ENCODE results near the gene RHOBTB3. TPM values are rescaled to one million over a fixed set of nuclear protein-coding genes. Genes with fewer than 3 reads are reported as not detected.

RHOBTB3 gene
- total and polyA plus RNA-seq, 10 of the 15 experiments (the other 5 are each of a cell fraction or from before 2014, with no cell fraction given) = 3.6 to 42.8 (median 8.4) TPM

DNA sequence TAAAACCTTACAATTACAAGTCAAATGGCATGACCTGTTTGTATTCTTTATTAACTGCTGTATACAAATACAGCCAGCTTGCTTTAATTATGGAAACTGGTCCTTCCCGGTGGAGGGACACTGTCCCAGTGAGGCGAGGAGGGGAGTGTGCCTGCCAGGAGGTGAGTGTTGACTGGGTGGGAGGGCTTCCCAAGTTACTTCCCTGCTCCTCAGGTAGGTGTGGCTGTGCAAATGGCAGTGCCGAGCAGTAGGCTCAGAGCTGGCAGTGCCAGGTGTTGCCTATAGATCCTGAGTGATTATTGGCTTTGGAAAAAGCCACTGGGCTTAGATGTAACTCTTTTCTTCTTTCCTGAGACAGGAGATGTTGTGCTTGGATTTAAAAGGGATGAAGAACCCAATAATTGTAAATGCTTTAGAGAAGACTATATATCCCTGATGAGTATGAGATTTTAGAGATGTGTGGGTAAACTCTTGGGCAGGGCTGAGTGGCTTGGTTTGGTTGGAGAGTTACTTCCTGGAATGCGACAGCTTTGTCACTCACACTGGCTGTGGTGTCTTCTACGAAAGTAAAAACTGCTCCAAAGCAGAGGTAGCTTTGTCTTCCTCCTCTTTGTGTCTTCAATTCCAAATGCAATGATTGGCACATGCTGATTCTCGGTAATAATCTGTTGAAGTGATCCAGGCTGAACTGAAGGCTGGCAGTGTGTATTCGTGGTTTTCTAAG lies 47.7 kb downstream of the RHOBTB3 start:
- CTCF ChIA-PET = interaction anchor here (0.9 to 18.7 kb wide), 6 partner anchors 10 to 134 kb away, joined by 4 to 653 read pairs (median 36); partner anchors contain the start of gene GLRX
- no peaks in the 10 kb centered on the region for H3K27me3 ChIP-seq (replicated peaks in 1 of 2; ENCODE audit: control insufficient read depth in 2 of 2, insufficient read depth in 2 of 2, low read length in 1 of 2)
- in situ Hi-C loops (cut with MboI) (loop anchor here (5.0 kb wide), 1 partner anchor 68 kb away; no protein-coding TSS in a partner anchor), intact Hi-C loops (cut with micrococcal nuclease; ENCODE audit: unreplicated experiment) (no loop called here)
- no peak for ATAC-seq
- H3K27ac ChIP-seq (ENCODE audit: control insufficient read depth, insufficient read depth) = no peak overlapping the region
- FAIRE-seq = no peak
- no peak overlapping the region for H3K4me3 ChIP-seq
- no peak overlapping the region for H2AFZ ChIP-seq (ENCODE audit: control insufficient read depth, low read depth, low read length)
- DNase-seq (ENCODE audit: low read depth, low spot score) = no peak
- RAD21 ChIA-PET (ENCODE audit: unreplicated experiment) = interaction anchor here (0.7 to 5.7 kb wide), 7 partner anchors 25 to 714 kb away, joined by 3 to 209 read pairs (median 4); no protein-coding TSS in a partner anchor
- no peaks in the 10 kb centered on the region for H3K9me3 ChIP-seq (replicated peaks; ENCODE audit: control insufficient read depth, insufficient read depth, low read length)
- no TSS peak for BruUV-seq (replicated peaks)
- 79% methylated on average over 7 of the region's 7 CpGs for WGBS (ENCODE audit: insufficient coverage, insufficient replicate concordance, low lambda C conversion rate, missing lambda C conversion rate)
- no peaks in the 10 kb centered on the region for H3K79me2 ChIP-seq (ENCODE audit: control insufficient read depth, insufficient read depth, low read length)
- POLR2A ChIA-PET = interaction anchor here (0.6 to 1.4 kb wide), 4 partner anchors 9 to 557 kb away, joined by 3 read pairs; no protein-coding TSS in a partner anchor
- H3K4me2 ChIP-seq (ENCODE audit: control insufficient read depth, insufficient read depth) = no peak overlapping the region
- no peaks in the 10 kb centered on the region for H3K36me3 ChIP-seq (ENCODE audit: control insufficient read depth in 2 of 2, insufficient read depth in 2 of 2, low read length in 1 of 2)
- no peak overlapping the region for H3K9ac ChIP-seq (ENCODE audit: control insufficient read depth, insufficient read depth, low read length)
- SMC1A ChIA-PET (ENCODE audit: uncharacterized antibody, unreplicated experiment) = interaction anchor here (0.9 to 19.5 kb wide), 12 partner anchors 9 to 137 kb away, joined by 3 to 622 read pairs (median 4); partner anchors contain the start of gene RFESD
- no peaks in the 10 kb centered on the region for H3K4me1 ChIP-seq (ENCODE audit: control insufficient read depth, insufficient read depth, low read length)
- no peaks in the 10 kb centered on the region for H4K20me1 ChIP-seq (ENCODE audit: control insufficient read depth, insufficient read depth)
- TF ChIP-seq, protein P1, sequence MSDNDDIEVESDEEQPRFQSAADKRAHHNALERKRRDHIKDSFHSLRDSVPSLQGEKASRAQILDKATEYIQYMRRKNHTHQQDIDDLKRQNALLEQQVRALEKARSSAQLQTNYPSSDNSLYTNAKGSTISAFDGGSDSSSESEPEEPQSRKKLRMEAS (IDR thresholded peaks at IDR 0.05; ENCODE audit: low read depth, low read length) = no peak
- TF ChIP-seq, protein P2, sequence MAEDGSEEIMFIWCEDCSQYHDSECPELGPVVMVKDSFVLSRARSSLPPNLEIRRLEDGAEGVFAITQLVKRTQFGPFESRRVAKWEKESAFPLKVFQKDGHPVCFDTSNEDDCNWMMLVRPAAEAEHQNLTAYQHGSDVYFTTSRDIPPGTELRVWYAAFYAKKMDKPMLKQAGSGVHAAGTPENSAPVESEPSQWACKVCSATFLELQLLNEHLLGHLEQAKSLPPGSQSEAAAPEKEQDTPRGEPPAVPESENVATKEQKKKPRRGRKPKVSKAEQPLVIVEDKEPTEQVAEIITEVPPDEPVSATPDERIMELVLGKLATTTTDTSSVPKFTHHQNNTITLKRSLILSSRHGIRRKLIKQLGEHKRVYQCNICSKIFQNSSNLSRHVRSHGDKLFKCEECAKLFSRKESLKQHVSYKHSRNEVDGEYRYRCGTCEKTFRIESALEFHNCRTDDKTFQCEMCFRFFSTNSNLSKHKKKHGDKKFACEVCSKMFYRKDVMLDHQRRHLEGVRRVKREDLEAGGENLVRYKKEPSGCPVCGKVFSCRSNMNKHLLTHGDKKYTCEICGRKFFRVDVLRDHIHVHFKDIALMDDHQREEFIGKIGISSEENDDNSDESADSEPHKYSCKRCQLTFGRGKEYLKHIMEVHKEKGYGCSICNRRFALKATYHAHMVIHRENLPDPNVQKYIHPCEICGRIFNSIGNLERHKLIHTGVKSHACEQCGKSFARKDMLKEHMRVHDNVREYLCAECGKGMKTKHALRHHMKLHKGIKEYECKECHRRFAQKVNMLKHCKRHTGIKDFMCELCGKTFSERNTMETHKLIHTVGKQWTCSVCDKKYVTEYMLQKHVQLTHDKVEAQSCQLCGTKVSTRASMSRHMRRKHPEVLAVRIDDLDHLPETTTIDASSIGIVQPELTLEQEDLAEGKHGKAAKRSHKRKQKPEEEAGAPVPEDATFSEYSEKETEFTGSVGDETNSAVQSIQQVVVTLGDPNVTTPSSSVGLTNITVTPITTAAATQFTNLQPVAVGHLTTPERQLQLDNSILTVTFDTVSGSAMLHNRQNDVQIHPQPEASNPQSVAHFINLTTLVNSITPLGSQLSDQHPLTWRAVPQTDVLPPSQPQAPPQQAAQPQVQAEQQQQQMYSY (CRISPR knock-in tag; IDR thresholded peaks at IDR 0.05) = no peak
- TF ChIP-seq NFXL1 (IDR thresholded peaks at IDR 0.05; ENCODE audit: borderline replicate concordance) = no peak
- no peak for TF ChIP-seq RFX5 (IDR thresholded peaks at IDR 0.05; ENCODE audit: low read depth, low read length)
- TF ChIP-seq, protein P3, sequence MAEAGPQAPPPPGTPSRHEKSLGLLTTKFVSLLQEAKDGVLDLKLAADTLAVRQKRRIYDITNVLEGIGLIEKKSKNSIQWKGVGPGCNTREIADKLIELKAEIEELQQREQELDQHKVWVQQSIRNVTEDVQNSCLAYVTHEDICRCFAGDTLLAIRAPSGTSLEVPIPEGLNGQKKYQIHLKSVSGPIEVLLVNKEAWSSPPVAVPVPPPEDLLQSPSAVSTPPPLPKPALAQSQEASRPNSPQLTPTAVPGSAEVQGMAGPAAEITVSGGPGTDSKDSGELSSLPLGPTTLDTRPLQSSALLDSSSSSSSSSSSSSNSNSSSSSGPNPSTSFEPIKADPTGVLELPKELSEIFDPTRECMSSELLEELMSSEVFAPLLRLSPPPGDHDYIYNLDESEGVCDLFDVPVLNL (IDR thresholded peaks at IDR 0.05; ENCODE audit: low read depth, low read length) = no peak
- no peak for TF ChIP-seq SMC3 (IDR thresholded peaks at IDR 0.05; ENCODE audit: borderline replicate concordance, low read length)
- TF ChIP-seq MYC (IDR thresholded peaks at IDR 0.05; ENCODE audit: insufficient read depth, insufficient read length, insufficient replicate concordance, low read length, severe bottlenecking) = no peak
- no peak for TF ChIP-seq PML (IDR thresholded peaks at IDR 0.05; ENCODE audit: low read length)
- TF ChIP-seq BMI1 (IDR thresholded peaks at IDR 0.05; ENCODE audit: borderline replicate concordance) = no peak
- TF ChIP-seq CBX5 (IDR thresholded peaks at IDR 0.05; ENCODE audit: low read depth) = no peak
- no peak for TF ChIP-seq DPF2 (IDR thresholded peaks at IDR 0.05)
- no peak for TF ChIP-seq ZNF384 (IDR thresholded peaks at IDR 0.05; ENCODE audit: borderline replicate concordance, low read depth, low read length)
- TF ChIP-seq, protein P4, sequence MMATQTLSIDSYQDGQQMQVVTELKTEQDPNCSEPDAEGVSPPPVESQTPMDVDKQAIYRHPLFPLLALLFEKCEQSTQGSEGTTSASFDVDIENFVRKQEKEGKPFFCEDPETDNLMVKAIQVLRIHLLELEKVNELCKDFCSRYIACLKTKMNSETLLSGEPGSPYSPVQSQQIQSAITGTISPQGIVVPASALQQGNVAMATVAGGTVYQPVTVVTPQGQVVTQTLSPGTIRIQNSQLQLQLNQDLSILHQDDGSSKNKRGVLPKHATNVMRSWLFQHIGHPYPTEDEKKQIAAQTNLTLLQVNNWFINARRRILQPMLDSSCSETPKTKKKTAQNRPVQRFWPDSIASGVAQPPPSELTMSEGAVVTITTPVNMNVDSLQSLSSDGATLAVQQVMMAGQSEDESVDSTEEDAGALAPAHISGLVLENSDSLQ (IDR thresholded peaks at IDR 0.05) = no peak
